Fibroblast of the aortic adventitia (primary cell): ENCODE measurements around the gene SUN1. TPM values are rescaled to one million over a fixed set of nuclear protein-coding genes. Genes with fewer than 3 reads are reported as not detected.

Experiments used
- DNase-seq: peaks from one replicate; pipeline ENCODE4 v3.0.0-alpha.2; 2010; ENCODE audit warnings: low read depth
- H3K4me3 ChIP-seq: 2 replicates; pipeline ENCODE4 v1.5.1; 2011; ENCODE audit warnings: low read depth, mild to moderate bottlenecking, control low read depth, low read length, moderate library complexity
- total RNA-seq: library from RNA; depleted of rRNA; stranded (reverse); fragments of >200 nt; gene quantifications from 2 replicates; pipeline ENCODE4 v1.2.3, GENCODE V29; 2012; ENCODE audit warnings: low replicate concordance
- TF ChIP-seq, protein P1 (sequence below): IDR thresholded peaks from 2 replicates; pipeline ENCODE4 v1.5.1; 2011; ENCODE audit warnings: mild to moderate bottlenecking, low read length, control low read depth, inconsistent platforms; ENCODE audit not compliant: insufficient read depth

SUN1 gene
- total RNA-seq, 1 donor: 211 TPM

DNA sequence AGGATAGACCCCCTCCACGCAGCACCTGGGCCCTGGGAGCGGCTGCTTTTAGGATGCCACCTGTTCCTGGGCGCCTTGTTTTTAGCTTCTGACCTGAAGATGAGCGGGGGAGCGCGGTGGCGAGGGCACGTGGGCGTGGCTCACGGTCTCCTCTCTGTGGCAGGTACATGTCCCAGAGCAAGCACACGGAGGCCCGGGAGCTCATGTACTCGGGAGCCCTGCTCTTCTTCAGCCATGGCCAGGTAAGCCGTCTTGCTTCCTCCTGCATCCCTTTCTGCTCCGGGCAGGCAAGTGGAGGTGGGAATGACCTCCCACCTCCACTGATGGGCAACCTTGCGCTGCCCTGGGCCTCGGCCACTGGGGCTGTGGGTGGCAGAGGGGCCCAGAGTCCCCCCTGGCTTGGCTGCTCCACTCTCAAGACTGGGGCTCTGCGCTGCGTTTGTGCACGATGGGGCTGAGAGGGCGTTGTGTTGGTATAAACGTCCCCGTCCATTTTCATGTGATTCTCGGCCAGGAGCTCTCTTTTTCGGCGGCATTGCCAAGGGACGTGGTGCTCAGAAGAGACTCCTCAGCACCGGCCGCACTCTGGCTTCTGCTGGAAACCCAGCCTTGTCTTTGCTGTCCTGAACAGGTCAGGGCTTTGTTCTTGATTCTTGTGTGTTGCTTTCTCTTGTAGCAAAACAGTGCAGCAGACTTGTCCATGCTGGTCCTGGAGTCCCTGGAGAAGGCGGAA, 53.8 kb downstream of the SUN1 start:
- DNase-seq: no peak
- no peak overlapping the region for H3K4me3 ChIP-seq
- TF ChIP-seq, protein P1, sequence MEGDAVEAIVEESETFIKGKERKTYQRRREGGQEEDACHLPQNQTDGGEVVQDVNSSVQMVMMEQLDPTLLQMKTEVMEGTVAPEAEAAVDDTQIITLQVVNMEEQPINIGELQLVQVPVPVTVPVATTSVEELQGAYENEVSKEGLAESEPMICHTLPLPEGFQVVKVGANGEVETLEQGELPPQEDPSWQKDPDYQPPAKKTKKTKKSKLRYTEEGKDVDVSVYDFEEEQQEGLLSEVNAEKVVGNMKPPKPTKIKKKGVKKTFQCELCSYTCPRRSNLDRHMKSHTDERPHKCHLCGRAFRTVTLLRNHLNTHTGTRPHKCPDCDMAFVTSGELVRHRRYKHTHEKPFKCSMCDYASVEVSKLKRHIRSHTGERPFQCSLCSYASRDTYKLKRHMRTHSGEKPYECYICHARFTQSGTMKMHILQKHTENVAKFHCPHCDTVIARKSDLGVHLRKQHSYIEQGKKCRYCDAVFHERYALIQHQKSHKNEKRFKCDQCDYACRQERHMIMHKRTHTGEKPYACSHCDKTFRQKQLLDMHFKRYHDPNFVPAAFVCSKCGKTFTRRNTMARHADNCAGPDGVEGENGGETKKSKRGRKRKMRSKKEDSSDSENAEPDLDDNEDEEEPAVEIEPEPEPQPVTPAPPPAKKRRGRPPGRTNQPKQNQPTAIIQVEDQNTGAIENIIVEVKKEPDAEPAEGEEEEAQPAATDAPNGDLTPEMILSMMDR: no peak

- TF ChIP-seq, protein P1: no peak
- no peak overlapping the region for H3K4me3 ChIP-seq
- no peak for DNase-seq
Observed at GRCh38 chr7:886626-887487, 54.6 kb downstream of the SUN1 start.

GRCh38 chr7:887488-887820, 55.2 kb downstream of the SUN1 start:
- TF ChIP-seq, protein P1: no peak
- no peak overlapping the region for H3K4me3 ChIP-seq
- no peak for DNase-seq

GRCh38 chr7:888081-889024, 56.1 kb downstream of the SUN1 start:
- H3K4me3 ChIP-seq: no peak overlapping the region
- TF ChIP-seq, protein P1: no peak
- DNase-seq: no peak

- TF ChIP-seq, protein P1: no peak
- DNase-seq: no peak
- no peak overlapping the region for H3K4me3 ChIP-seq
Observed at GRCh38 chr7:889025-889390, 56.7 kb downstream of the SUN1 start.

DNA sequence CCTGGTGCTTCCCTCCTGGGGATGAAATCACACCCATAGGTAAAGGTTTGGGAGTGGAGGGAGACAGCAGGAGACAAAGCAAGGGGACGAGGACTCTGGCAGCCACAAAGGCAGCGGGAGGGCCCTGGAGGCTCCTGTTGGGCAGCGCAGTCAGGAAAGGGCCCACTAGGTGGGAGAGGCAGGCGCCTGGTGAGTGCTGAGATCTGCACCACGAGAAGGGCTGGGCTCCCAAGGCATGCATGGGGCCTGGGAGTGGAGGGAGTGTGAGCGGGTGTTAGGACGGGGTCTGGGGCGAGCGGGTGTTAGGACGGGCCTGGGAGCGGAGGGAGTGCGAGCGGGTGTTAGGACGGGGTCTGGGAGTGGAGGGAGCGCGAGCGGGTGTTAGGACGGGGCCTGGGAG, 57.1 kb downstream of the SUN1 start:
- TF ChIP-seq, protein P1: no peak
- no peak overlapping the region for H3K4me3 ChIP-seq
- no peak for DNase-seq
